NB4 (cell line): ENCODE measurements around the gene HRH1.

Source experiments
- DNase-seq: peaks from one replicate; pipeline ENCODE4 v3.0.0; 2010; ENCODE audit warnings: low read depth
- H3K4me3 ChIP-seq: one replicate; pipeline ENCODE4 v1.5.1; 2011; ENCODE audit warnings: mild to moderate bottlenecking, low read depth, low read length, moderate library complexity
- MYC ChIP-seq: IDR thresholded peaks from 2 replicates; pipeline ENCODE4 v1.6.1; 2011; ENCODE audit warnings: low read depth, low read length
- POLR2A ChIP-seq: IDR thresholded peaks from 2 replicates; pipeline ENCODE4 v1.6.1; 2011; ENCODE audit warnings: mild to moderate bottlenecking; ENCODE audit not compliant: insufficient read length; ENCODE audit errors: extremely low read depth
- TF ChIP-seq, protein P1 (sequence below): IDR thresholded peaks from one replicate; pipeline ENCODE4 v1.5.1; 2012; ENCODE audit warnings: low read depth, low read length
- TF ChIP-seq, protein P2 (sequence below): IDR thresholded peaks from 2 replicates; pipeline ENCODE4 v1.6.1; 2011; ENCODE audit warnings: low read depth, low read length

Gene HRH1

DNA sequence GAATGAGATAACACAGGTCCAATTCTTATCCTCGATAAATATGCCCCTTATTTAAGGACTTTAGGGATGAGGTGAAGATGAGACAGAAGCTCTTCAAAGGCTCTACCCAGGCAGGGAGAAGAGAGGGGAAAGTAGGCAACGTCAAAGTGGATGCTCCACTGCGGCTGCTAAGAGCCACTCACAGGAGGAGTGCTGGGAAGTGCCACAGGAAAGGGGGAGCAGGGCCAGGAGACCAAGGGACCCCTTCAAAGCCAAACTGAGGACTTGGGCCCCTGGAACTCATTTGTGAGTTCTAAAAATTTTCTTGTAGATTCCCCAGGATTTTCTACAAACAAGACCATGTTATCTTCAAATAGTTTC lies 70.6 kb downstream of the HRH1 start:
- H3K4me3 ChIP-seq = peak overlapping the region; percentile 93
- no peak for DNase-seq
- TF ChIP-seq MYC = no peak
- TF ChIP-seq, protein P1, sequence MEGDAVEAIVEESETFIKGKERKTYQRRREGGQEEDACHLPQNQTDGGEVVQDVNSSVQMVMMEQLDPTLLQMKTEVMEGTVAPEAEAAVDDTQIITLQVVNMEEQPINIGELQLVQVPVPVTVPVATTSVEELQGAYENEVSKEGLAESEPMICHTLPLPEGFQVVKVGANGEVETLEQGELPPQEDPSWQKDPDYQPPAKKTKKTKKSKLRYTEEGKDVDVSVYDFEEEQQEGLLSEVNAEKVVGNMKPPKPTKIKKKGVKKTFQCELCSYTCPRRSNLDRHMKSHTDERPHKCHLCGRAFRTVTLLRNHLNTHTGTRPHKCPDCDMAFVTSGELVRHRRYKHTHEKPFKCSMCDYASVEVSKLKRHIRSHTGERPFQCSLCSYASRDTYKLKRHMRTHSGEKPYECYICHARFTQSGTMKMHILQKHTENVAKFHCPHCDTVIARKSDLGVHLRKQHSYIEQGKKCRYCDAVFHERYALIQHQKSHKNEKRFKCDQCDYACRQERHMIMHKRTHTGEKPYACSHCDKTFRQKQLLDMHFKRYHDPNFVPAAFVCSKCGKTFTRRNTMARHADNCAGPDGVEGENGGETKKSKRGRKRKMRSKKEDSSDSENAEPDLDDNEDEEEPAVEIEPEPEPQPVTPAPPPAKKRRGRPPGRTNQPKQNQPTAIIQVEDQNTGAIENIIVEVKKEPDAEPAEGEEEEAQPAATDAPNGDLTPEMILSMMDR = no peak
- TF ChIP-seq POLR2A = no peak
- TF ChIP-seq, protein P2, sequence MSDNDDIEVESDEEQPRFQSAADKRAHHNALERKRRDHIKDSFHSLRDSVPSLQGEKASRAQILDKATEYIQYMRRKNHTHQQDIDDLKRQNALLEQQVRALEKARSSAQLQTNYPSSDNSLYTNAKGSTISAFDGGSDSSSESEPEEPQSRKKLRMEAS = no peak

DNA sequence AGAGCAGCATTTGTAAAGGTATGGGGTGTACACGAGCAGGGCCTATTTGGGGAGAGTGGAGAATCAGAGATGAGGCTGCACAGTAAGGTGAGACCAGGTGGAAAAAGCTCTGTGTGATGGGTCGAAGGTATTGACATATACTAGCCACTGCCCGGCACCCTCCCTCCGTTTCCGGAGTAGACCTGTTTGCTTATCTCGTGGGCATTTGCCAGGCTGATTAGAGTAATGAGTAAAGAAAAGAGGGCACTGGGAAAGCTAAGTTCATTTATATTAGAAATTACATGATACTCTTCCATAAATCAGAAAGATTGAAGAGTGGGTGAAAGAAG lies 71.7 kb downstream of the HRH1 start:
- TF ChIP-seq POLR2A = no peak
- TF ChIP-seq, protein P2 = no peak
- TF ChIP-seq, protein P1 = no peak
- TF ChIP-seq MYC = no peak
- peak overlapping the region; percentile 93 for H3K4me3 ChIP-seq
- no peak for DNase-seq

DNA sequence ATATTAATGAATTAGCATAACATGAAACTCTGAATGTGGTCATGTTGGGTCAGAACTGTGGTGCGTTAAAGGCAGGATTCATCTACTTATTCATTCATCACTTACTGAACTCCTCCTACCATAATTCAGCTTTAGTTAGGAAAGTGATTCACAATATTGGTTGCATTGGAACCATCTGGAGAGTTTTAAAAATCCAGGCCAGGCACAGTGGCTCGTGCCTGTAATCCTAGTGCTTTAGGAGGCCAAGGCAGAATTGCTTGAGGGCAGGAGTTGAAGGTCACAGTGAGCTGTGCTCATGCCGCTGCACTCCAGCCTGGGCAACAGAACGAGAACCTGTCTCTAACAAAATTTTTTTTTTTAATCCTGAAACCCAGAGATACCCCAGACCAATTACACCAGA lies 73.7 kb downstream of the HRH1 start:
- TF ChIP-seq, protein P2 = no peak
- TF ChIP-seq MYC = no peak
- TF ChIP-seq POLR2A = no peak
- TF ChIP-seq, protein P1 = no peak
- H3K4me3 ChIP-seq = no peak overlapping the region
- DNase-seq = no peak

DNA sequence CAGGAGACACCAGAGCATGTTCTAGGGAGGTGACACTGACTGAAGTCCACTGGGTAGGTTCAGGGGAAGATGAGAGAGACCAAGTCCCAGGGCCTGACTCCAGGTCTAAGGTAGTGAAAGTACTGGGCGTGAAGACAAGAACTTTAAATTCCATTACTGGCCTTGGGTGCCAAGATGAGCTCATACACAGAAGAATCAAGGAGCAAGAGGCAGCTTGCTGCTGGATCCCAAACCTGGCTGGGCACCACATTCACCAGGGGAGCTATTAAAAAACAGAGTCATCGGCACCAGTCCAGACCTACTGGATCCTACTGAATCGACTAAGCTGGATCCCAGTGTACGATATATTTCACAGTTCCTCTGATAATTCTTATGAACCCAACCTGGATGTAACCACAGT lies 75.8 kb downstream of the HRH1 start:
- H3K4me3 ChIP-seq = no peak overlapping the region
- no peak for DNase-seq
- TF ChIP-seq, protein P1 = no peak
- TF ChIP-seq MYC (no peak), POLR2A (no peak)
- TF ChIP-seq, protein P2 = no peak

DNA sequence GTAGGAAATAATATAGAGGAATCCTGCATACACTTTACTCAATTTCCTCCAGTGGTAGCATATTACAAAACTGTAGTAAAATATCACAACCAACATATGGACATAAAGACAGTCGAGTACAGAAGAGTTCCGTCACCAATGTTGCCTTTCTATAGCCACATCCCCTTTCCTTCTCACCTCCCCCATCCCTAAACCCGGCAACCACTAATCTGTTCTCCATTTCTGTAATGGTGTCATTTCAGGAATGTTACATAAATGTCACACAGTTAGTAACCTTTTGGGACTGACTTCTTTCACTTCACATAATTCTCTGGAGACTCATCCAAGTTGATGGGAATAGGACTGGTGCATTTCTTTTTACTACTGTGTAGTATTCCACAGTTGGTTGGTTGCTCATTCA lies 76.5 kb downstream of the HRH1 start:
- no peak for DNase-seq
- no peak overlapping the region for H3K4me3 ChIP-seq
- TF ChIP-seq, protein P2 = no peak
- TF ChIP-seq MYC (no peak), POLR2A (no peak)
- TF ChIP-seq, protein P1 = no peak

DNA sequence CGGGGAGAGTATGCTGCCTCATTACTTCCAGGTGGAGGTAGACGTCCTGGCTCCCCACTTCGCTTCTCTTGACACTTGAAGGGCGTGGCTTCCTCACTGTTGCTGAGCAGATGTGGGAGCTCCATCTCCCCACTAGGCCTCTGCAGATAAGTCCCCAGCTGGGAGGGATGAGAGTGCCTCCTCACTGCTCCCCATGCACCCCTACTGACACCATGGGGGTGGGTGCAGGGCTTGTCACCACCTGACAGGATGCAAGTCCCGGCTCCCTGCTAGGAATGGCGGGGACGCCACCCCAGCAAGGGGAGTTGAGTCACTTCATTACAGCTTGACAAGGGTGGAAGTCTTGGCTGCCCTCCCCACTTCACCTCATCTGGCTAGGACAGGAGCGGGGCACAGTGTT lies 81.1 kb downstream of the HRH1 start:
- TF ChIP-seq POLR2A (no peak), MYC (no peak)
- TF ChIP-seq, protein P2 = no peak
- TF ChIP-seq, protein P1 = no peak
- no peak for DNase-seq
- no peak overlapping the region for H3K4me3 ChIP-seq
